HEK293 (cell line): Measurements from ENCODE around the gene UBAC2.

Source experiments
- BCL11B ChIP-seq: fragments of 450-650 bp; formaldehyde crosslinking; IDR thresholded peaks from 2 replicates; pipeline ENCODE4 v1.5.1; 2016; ENCODE audit warnings: low read depth, missing biosample characterization, missing genetic modification characterization
- FEZF1 ChIP-seq: fragments of 450-650 bp; formaldehyde crosslinking; IDR thresholded peaks from 2 replicates; pipeline ENCODE4 v1.5.1; 2016; ENCODE audit warnings: missing biosample characterization, missing genetic modification characterization
- GLI2 ChIP-seq: fragments of 450-650 bp; formaldehyde crosslinking; IDR thresholded peaks from 2 replicates; pipeline ENCODE4; 2017; ENCODE audit warnings: missing biosample characterization, missing genetic modification characterization, low read depth, borderline replicate concordance
- MZF1 ChIP-seq: fragments of 450-650 bp; formaldehyde crosslinking; IDR thresholded peaks from 2 replicates; pipeline ENCODE4 v1.5.1; 2017; ENCODE audit warnings: missing biosample characterization, missing genetic modification characterization, borderline replicate concordance
- SP7 ChIP-seq: fragments of 450-650 bp; formaldehyde crosslinking; IDR thresholded peaks from 2 replicates; pipeline ENCODE4 v1.5.1; 2016; ENCODE audit warnings: missing biosample characterization, missing genetic modification characterization
- WT1 ChIP-seq: fragments of 450-650 bp; formaldehyde crosslinking; IDR thresholded peaks from 2 replicates; pipeline ENCODE4 v1.5.1; 2016; ENCODE audit warnings: missing biosample characterization, missing genetic modification characterization
- ZEB2 ChIP-seq: fragments of 450-650 bp; formaldehyde crosslinking; IDR thresholded peaks from 2 replicates; pipeline ENCODE4 v1.5.1; 2016; ENCODE audit warnings: missing biosample characterization, missing genetic modification characterization
- ZFP3 ChIP-seq: fragments of 450-650 bp; formaldehyde crosslinking; IDR thresholded peaks from 2 replicates; pipeline ENCODE4 v1.5.1; 2016; ENCODE audit warnings: low read depth, missing biosample characterization, missing genetic modification characterization
- ZNF10 ChIP-seq: fragments of 450-650 bp; formaldehyde crosslinking; IDR thresholded peaks from 2 replicates; pipeline ENCODE4 v1.5.1; 2017; ENCODE audit warnings: missing biosample characterization, missing genetic modification characterization
- ZNF121 ChIP-seq: fragments of 450-650 bp; formaldehyde crosslinking; IDR thresholded peaks from 2 replicates; pipeline ENCODE4 v1.5.1; 2016; ENCODE audit warnings: missing biosample characterization, missing genetic modification characterization
- ZNF138 ChIP-seq: fragments of 450-650 bp; formaldehyde crosslinking; IDR thresholded peaks from 2 replicates; pipeline ENCODE4 v1.5.1; 2016; ENCODE audit warnings: missing biosample characterization, missing genetic modification characterization, borderline replicate concordance
- ZNF2 ChIP-seq: fragments of 450-650 bp; formaldehyde crosslinking; IDR thresholded peaks from 2 replicates; pipeline ENCODE4 v1.5.1; 2016; ENCODE audit warnings: missing biosample characterization, missing genetic modification characterization
- ZNF324 ChIP-seq: fragments of 450-650 bp; formaldehyde crosslinking; IDR thresholded peaks from 2 replicates; pipeline ENCODE4 v1.5.1; 2016; ENCODE audit warnings: missing biosample characterization, missing genetic modification characterization
- ZNF391 ChIP-seq: fragments of 450-650 bp; formaldehyde crosslinking; IDR thresholded peaks from 2 replicates; pipeline ENCODE4 v1.5.1; 2016; ENCODE audit warnings: low read depth, missing biosample characterization, missing genetic modification characterization, borderline replicate concordance
- ZNF404 ChIP-seq: fragments of 450-650 bp; formaldehyde crosslinking; IDR thresholded peaks from 2 replicates; pipeline ENCODE4 v1.5.1; 2017; ENCODE audit warnings: missing biosample characterization, missing genetic modification characterization
- ZNF529 ChIP-seq: fragments of 450-650 bp; formaldehyde crosslinking; IDR thresholded peaks from 2 replicates; pipeline ENCODE4 v1.5.1; 2017; ENCODE audit warnings: missing genetic modification characterization, missing biosample characterization; ENCODE audit not compliant: insufficient replicate concordance
- ZNF623 ChIP-seq: fragments of 450-650 bp; formaldehyde crosslinking; IDR thresholded peaks from 2 replicates; pipeline ENCODE4 v1.5.1; 2016; ENCODE audit warnings: missing biosample characterization, missing genetic modification characterization
- ZNF660 ChIP-seq: fragments of 450-650 bp; IDR thresholded peaks from 2 replicates; pipeline ENCODE4 v1.5.1; 2018; ENCODE audit warnings: missing biosample characterization, mild to moderate bottlenecking, missing genetic modification characterization
- ZNF664 ChIP-seq: fragments of 450-650 bp; formaldehyde crosslinking; IDR thresholded peaks from 2 replicates; pipeline ENCODE4 v1.5.1; 2016; ENCODE audit warnings: missing biosample characterization, missing genetic modification characterization
- ZNF704 ChIP-seq: fragments of 450-650 bp; formaldehyde crosslinking; IDR thresholded peaks from 2 replicates; pipeline ENCODE4 v1.5.1; 2016; ENCODE audit warnings: missing biosample characterization, missing genetic modification characterization
- ZNF76 ChIP-seq: fragments of 450-650 bp; formaldehyde crosslinking; IDR thresholded peaks from 2 replicates; pipeline ENCODE4; 2016; ENCODE audit warnings: low read depth, missing biosample characterization, missing genetic modification characterization, borderline replicate concordance
- ZNF768 ChIP-seq: fragments of 450-650 bp; formaldehyde crosslinking; IDR thresholded peaks from 2 replicates; pipeline ENCODE4 v1.5.1; 2018; ENCODE audit warnings: missing biosample characterization, mild to moderate bottlenecking, missing genetic modification characterization
- ZNF843 ChIP-seq: fragments of 450-650 bp; formaldehyde crosslinking; IDR thresholded peaks from 2 replicates; pipeline ENCODE4 v1.5.1; 2016; ENCODE audit warnings: missing biosample characterization, missing genetic modification characterization
- ZSCAN23 ChIP-seq: fragments of 450-650 bp; formaldehyde crosslinking; IDR thresholded peaks from 2 replicates; pipeline ENCODE4 v1.5.1; 2016; ENCODE audit warnings: missing biosample characterization, missing genetic modification characterization
- ZXDB ChIP-seq: fragments of 450-650 bp; formaldehyde crosslinking; IDR thresholded peaks from 2 replicates; pipeline ENCODE4 v1.5.1; 2016; ENCODE audit warnings: missing biosample characterization, missing genetic modification characterization
- TF ChIP-seq, protein P1 (sequence below): fragments of 450-650 bp; formaldehyde crosslinking; IDR thresholded peaks from 2 replicates; pipeline ENCODE4 v1.5.1; 2016; ENCODE audit warnings: missing biosample characterization, missing genetic modification characterization
- TF ChIP-seq, protein P2 (sequence below): fragments of 450-650 bp; formaldehyde crosslinking; IDR thresholded peaks from 2 replicates; pipeline ENCODE4 v1.5.1; 2017; ENCODE audit warnings: missing biosample characterization, missing genetic modification characterization
- TF ChIP-seq, protein P3 (sequence below): fragments of 450-650 bp; formaldehyde crosslinking; IDR thresholded peaks from 2 replicates; pipeline ENCODE4 v1.5.1; 2017; ENCODE audit warnings: missing biosample characterization, mild to moderate bottlenecking, missing genetic modification characterization, moderate library complexity
- TF ChIP-seq, protein P4 (sequence below): fragments of 450-650 bp; formaldehyde crosslinking; IDR thresholded peaks from 2 replicates; pipeline ENCODE4 v1.5.1; 2017; ENCODE audit warnings: missing biosample characterization, missing genetic modification characterization
- TF ChIP-seq, protein P5 (sequence below): fragments of 450-650 bp; formaldehyde crosslinking; IDR thresholded peaks from 2 replicates; pipeline ENCODE4 v1.5.1; 2016; ENCODE audit warnings: missing biosample characterization, missing genetic modification characterization

UBAC2 gene

GRCh38 chr13:99200432-99201167 lies at the start of gene UBAC2 (continued):
- no peak for TF ChIP-seq ZFP3 (tag by site-specific recombination)
- peak; percentile 75; the same call in 1 of the 2 replicates for TF ChIP-seq ZNF391 (tag by site-specific recombination)
- TF ChIP-seq ZNF138 (tag by site-specific recombination), result no peak
- TF ChIP-seq MZF1 (tag by site-specific recombination), result no peak; the same call in 1 of the 2 replicates
- TF ChIP-seq, protein P1, sequence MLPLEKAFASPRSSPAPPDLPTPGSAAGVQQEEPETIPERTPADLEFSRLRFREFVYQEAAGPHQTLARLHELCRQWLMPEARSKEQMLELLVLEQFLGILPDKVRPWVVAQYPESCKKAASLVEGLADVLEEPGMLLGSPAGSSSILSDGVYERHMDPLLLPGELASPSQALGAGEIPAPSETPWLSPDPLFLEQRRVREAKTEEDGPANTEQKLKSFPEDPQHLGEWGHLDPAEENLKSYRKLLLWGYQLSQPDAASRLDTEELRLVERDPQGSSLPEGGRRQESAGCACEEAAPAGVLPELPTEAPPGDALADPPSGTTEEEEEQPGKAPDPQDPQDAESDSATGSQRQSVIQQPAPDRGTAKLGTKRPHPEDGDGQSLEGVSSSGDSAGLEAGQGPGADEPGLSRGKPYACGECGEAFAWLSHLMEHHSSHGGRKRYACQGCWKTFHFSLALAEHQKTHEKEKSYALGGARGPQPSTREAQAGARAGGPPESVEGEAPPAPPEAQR (tag by site-specific recombination), result no peak
- TF ChIP-seq ZNF121 (tag by site-specific recombination), result peak; percentile 84
- TF ChIP-seq, protein P2, sequence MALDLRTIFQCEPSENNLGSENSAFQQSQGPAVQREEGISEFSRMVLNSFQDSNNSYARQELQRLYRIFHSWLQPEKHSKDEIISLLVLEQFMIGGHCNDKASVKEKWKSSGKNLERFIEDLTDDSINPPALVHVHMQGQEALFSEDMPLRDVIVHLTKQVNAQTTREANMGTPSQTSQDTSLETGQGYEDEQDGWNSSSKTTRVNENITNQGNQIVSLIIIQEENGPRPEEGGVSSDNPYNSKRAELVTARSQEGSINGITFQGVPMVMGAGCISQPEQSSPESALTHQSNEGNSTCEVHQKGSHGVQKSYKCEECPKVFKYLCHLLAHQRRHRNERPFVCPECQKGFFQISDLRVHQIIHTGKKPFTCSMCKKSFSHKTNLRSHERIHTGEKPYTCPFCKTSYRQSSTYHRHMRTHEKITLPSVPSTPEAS (tag by site-specific recombination), result no peak
- TF ChIP-seq ZNF76 (tag by site-specific recombination), result peak; percentile 63; the same call in 1 of the 2 replicates
- TF ChIP-seq ZXDB (tag by site-specific recombination), result peak; percentile 52
- no peak for TF ChIP-seq ZNF704 (tag by site-specific recombination)
- TF ChIP-seq WT1 (tag by site-specific recombination), result peak; percentile 60; the same call in 1 of the 2 replicates
- TF ChIP-seq ZSCAN23 (tag by site-specific recombination), result peak; percentile 42; the same call in 1 of the 2 replicates
- peak; percentile 97 for TF ChIP-seq BCL11B
- TF ChIP-seq, protein P3, sequence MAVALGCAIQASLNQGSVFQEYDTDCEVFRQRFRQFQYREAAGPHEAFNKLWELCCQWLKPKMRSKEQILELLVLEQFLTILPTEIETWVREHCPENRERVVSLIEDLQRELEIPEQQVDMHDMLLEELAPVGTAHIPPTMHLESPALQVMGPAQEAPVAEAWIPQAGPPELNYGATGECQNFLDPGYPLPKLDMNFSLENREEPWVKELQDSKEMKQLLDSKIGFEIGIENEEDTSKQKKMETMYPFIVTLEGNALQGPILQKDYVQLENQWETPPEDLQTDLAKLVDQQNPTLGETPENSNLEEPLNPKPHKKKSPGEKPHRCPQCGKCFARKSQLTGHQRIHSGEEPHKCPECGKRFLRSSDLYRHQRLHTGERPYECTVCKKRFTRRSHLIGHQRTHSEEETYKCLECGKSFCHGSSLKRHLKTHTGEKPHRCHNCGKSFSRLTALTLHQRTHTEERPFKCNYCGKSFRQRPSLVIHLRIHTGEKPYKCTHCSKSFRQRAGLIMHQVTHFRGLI, result no peak
- TF ChIP-seq ZNF768 (tag by site-specific recombination), result no peak
- no peak for TF ChIP-seq ZNF10 (tag by site-specific recombination)
- TF ChIP-seq ZNF843 (tag by site-specific recombination), result peak; percentile 53; the same call in 1 of the 2 replicates
- peak; percentile 90 for TF ChIP-seq ZNF2 (tag by site-specific recombination)
- TF ChIP-seq, protein P4, sequence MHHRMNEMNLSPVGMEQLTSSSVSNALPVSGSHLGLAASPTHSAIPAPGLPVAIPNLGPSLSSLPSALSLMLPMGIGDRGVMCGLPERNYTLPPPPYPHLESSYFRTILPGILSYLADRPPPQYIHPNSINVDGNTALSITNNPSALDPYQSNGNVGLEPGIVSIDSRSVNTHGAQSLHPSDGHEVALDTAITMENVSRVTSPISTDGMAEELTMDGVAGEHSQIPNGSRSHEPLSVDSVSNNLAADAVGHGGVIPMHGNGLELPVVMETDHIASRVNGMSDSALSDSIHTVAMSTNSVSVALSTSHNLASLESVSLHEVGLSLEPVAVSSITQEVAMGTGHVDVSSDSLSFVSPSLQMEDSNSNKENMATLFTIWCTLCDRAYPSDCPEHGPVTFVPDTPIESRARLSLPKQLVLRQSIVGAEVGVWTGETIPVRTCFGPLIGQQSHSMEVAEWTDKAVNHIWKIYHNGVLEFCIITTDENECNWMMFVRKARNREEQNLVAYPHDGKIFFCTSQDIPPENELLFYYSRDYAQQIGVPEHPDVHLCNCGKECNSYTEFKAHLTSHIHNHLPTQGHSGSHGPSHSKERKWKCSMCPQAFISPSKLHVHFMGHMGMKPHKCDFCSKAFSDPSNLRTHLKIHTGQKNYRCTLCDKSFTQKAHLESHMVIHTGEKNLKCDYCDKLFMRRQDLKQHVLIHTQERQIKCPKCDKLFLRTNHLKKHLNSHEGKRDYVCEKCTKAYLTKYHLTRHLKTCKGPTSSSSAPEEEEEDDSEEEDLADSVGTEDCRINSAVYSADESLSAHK (tag by site-specific recombination), result peak; percentile 5; the same call in 1 of the 2 replicates
- TF ChIP-seq, protein P5, sequence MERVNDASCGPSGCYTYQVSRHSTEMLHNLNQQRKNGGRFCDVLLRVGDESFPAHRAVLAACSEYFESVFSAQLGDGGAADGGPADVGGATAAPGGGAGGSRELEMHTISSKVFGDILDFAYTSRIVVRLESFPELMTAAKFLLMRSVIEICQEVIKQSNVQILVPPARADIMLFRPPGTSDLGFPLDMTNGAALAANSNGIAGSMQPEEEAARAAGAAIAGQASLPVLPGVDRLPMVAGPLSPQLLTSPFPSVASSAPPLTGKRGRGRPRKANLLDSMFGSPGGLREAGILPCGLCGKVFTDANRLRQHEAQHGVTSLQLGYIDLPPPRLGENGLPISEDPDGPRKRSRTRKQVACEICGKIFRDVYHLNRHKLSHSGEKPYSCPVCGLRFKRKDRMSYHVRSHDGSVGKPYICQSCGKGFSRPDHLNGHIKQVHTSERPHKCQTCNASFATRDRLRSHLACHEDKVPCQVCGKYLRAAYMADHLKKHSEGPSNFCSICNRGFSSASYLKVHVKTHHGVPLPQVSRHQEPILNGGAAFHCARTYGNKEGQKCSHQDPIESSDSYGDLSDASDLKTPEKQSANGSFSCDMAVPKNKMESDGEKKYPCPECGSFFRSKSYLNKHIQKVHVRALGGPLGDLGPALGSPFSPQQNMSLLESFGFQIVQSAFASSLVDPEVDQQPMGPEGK (tag by site-specific recombination), result 0 out of 2 replicates have a peak, but pooled peaks have one; percentile 71
- TF ChIP-seq ZNF529, result no peak
- TF ChIP-seq ZNF623 (tag by site-specific recombination), result no peak
- TF ChIP-seq ZNF660 (tag by site-specific recombination), result peak; percentile 43; the same call in 1 of the 2 replicates
- no peak for TF ChIP-seq ZNF404 (tag by site-specific recombination)
- no peak; the same call in none of the 2 replicates for TF ChIP-seq ZNF324 (tag by site-specific recombination)
- 0 out of 2 replicates have a peak, but pooled peaks have one; percentile 18 for TF ChIP-seq ZNF664 (tag by site-specific recombination)
- TF ChIP-seq FEZF1 (tag by site-specific recombination), result no peak
- TF ChIP-seq GLI2 (tag by site-specific recombination), result no peak
- 0 out of 2 replicates have a peak, but pooled peaks have one; percentile 72 for TF ChIP-seq ZEB2 (tag by site-specific recombination)
- peak; percentile 74 for TF ChIP-seq SP7 (tag by site-specific recombination)
